ENCODE measurements around the gene TRIM72. TPM values are rescaled to one million over a fixed set of nuclear protein-coding genes. Genes with fewer than 3 reads are reported as not detected.

Gene TRIM72
- total RNA-seq, 4 donors from 2014 or later, result 0.14 TPM; not detected in 3

- DNase-seq, result no peak
- TF ChIP-seq POLR2A (IDR thresholded peaks at IDR 0.05), result no peak
- TF ChIP-seq POLR2AphosphoS5 (IDR thresholded peaks at IDR 0.05), result no peak
- no peak for TF ChIP-seq CTCF (IDR thresholded peaks at IDR 0.05)
- TF ChIP-seq EP300 (IDR thresholded peaks at IDR 0.05; ENCODE audit: low read depth), result no peak
- H3K27me3 ChIP-seq, result no peaks in the 10 kb centered on the region
- in situ Hi-C loops (cut with MboI; ENCODE audit: low pct_ligation_motif_present in 1 of 4, low pct_unique_long_range_greater_than_20kb in 1 of 4, low sequenced_read_pairs in 3 of 4) (loop anchor here in 1 of 4 donors (25.0 kb wide), 1 partner anchor 248 kb away; the partner anchor contains the start of genes COX6A2 and ZNF843), intact Hi-C loops (cut with DNase I; ENCODE audit: low total_unique reads) (loop anchor here (10.0 kb wide), 1 partner anchor 255 kb away; the partner anchor contains the start of gene ZNF843)
- H3K27ac ChIP-seq, result no peak overlapping the region
- no peak overlapping the region for H3K4me3 ChIP-seq
- peaks cover 0 to 96% (median 50%) of the 10 kb centered on the region in 4 donors for H3K36me3 ChIP-seq
- H3K4me1 ChIP-seq, result no peaks in the 10 kb centered on the region
- H3K9me3 ChIP-seq, result no peaks in the 10 kb centered on the region
- WGBS, 2 donors (ENCODE audit: low coverage in 1 of 2), result 60 to 93% methylated on average over 1 to 2 of the region's 2 CpGs
Observed at GRCh38 chr16:31189412-31189778, 24.5 kb upstream of the TRIM72 start.

GRCh38 chr16:31190061-31190460 lies 23.9 kb upstream of the TRIM72 start:
- peaks cover 0 to 96% (median 47%) of the 10 kb centered on the region in 4 donors for H3K36me3 ChIP-seq
- intact Hi-C loops (cut with DNase I; ENCODE audit: low total_unique reads), result no loop called here
- H3K4me1 ChIP-seq, result no peaks in the 10 kb centered on the region

DNA sequence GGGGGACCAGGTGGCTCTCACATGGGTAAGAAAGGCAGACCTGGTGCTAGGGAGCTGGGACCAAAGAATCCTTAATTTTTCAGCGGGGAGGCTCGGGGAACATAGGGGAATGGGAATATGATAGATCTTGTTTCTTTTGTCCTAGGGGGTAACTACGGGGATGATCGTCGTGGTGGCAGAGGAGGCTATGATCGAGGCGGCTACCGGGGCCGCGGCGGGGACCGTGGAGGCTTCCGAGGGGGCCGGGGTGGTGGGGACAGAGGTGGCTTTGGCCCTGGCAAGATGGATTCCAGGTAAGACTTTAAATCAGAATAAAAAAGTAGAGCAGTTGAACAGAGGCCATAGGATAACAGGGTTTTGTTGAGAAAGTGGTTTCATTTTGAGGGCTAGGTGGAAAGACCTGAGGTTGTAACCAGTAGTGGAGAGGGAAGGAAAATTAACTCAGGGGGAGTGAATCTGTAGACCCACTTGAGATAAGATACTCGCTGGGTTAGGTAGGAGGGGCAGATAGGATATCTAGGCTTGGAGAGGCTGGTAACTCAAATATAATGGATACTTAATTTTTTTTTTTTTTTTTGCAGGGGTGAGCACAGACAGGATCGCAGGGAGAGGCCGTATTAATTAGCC lies 23.0 kb upstream of the TRIM72 start:
- in situ Hi-C loops (cut with MboI; ENCODE audit: low pct_ligation_motif_present in 1 of 4, low pct_unique_long_range_greater_than_20kb in 1 of 4, low sequenced_read_pairs in 3 of 4), result loop anchor here in 2 of 4 donors (10.0 to 25.0 kb wide), 2 partner anchors 246 to 254 kb away; partner anchors contain the start of genes ZNF843 (in 2 of the 2) and COX6A2 (in 1 of the 2)
- 96 to 98% methylated on average over 8 to 17 of the region's 17 CpGs for WGBS, 2 donors (ENCODE audit: low coverage in 1 of 2)
- Histone ChIP-seq H3K4me3 (no peak overlapping the region), H3K27ac (no peak overlapping the region), H3K27me3 (no peaks in the 10 kb centered on the region), H3K4me1 (no peaks in the 10 kb centered on the region), H3K36me3 (peaks cover 0 to 100% (median 42%) of the 10 kb centered on the region in 4 donors), H3K9me3 (no peaks in the 10 kb centered on the region)
- TF ChIP-seq POLR2A (IDR thresholded peaks at IDR 0.05), result no peak
- TF ChIP-seq CTCF (IDR thresholded peaks at IDR 0.05), result no peak
- no peak for TF ChIP-seq POLR2AphosphoS5 (IDR thresholded peaks at IDR 0.05)
- TF ChIP-seq EP300 (IDR thresholded peaks at IDR 0.05; ENCODE audit: low read depth), result no peak
- DNase-seq, result no peak
- intact Hi-C loops (cut with DNase I; ENCODE audit: low total_unique reads), result no loop called here

More at GRCh38 chr16:31190061-31190460, 23.9 kb upstream of the TRIM72 start:
- H3K27ac ChIP-seq, result no peak overlapping the region
- H3K9me3 ChIP-seq, result no peaks in the 10 kb centered on the region
- TF ChIP-seq EP300 (IDR thresholded peaks at IDR 0.05; ENCODE audit: low read depth), result no peak
- no peak for TF ChIP-seq CTCF (IDR thresholded peaks at IDR 0.05)
- no peak for TF ChIP-seq POLR2A (IDR thresholded peaks at IDR 0.05)
- no peak for TF ChIP-seq POLR2AphosphoS5 (IDR thresholded peaks at IDR 0.05)
- in situ Hi-C loops (cut with MboI; ENCODE audit: low pct_ligation_motif_present in 1 of 4, low pct_unique_long_range_greater_than_20kb in 1 of 4, low sequenced_read_pairs in 3 of 4), result loop anchor here in 2 of 4 donors (10.0 to 25.0 kb wide), 2 partner anchors 247 to 255 kb away; partner anchors contain the start of genes ZNF843 (in 2 of the 2) and COX6A2 (in 1 of the 2)
- no peaks in the 10 kb centered on the region for H3K27me3 ChIP-seq
- WGBS, 2 donors (ENCODE audit: low coverage in 1 of 2), result 85 to 94% methylated on average over 5 to 12 of the region's 12 CpGs
- no peak overlapping the region for H3K4me3 ChIP-seq
- DNase-seq, result no peak

DNA sequence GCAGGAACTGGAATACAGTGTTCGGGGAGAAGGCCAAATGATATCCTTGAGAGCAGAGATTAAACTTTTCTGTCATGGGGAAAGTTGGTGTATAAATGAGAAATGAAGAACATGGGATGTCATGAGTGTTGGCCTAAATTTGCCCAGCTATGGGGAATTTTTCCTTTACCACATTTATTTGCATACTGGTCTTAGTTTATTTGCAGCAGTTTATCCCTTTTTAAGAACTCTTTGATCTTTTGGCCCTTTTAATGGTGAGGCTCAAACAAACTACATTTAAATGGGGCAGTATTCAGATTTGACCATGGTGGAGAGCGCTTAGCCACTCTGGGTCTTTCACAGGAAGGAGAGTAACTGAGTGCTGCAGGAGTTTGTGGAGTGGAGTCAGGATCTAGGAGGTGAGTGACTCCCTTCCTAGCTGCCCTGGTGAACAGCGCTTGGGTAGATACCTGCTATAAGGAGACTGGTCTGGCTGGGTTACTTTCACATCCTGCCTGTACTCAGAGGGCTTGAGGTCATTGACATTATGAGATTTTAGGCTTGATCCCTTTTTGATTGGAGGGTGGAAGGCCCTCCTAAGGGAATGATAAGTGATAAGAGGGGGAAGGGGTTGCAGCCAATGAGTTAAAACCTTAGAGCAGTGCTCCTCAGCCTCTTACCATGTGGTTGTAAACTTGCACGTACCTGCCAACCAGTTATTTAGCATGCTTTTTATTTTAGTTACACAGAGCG lies 22.1 kb upstream of the TRIM72 start:
- WGBS, 2 donors (ENCODE audit: low coverage in 1 of 2), result 82 to 87% methylated on average over 3 to 5 of the region's 5 CpGs
- H3K4me3 ChIP-seq, result no peak overlapping the region
- no peaks in the 10 kb centered on the region for H3K9me3 ChIP-seq
- intact Hi-C loops (cut with DNase I; ENCODE audit: low total_unique reads), result no loop called here
- H3K36me3 ChIP-seq, result peaks cover 0 to 92% (median 38%) of the 10 kb centered on the region in 4 donors
- H3K4me1 ChIP-seq, result no peaks in the 10 kb centered on the region
- H3K27me3 ChIP-seq, result no peaks in the 10 kb centered on the region
- in situ Hi-C loops (cut with MboI; ENCODE audit: low pct_ligation_motif_present in 1 of 4, low pct_unique_long_range_greater_than_20kb in 1 of 4, low sequenced_read_pairs in 3 of 4), result loop anchor here in 2 of 4 donors (10.0 to 25.0 kb wide), 2 partner anchors 245 to 253 kb away; partner anchors contain the start of genes ZNF843 (in 2 of the 2) and COX6A2 (in 1 of the 2)
- no peak overlapping the region for H3K27ac ChIP-seq
- TF ChIP-seq EP300 (IDR thresholded peaks at IDR 0.05; ENCODE audit: low read depth) (no peak), CTCF (IDR thresholded peaks at IDR 0.05) (no peak), POLR2A (IDR thresholded peaks at IDR 0.05) (no peak), POLR2AphosphoS5 (IDR thresholded peaks at IDR 0.05) (no peak)
- DNase-seq, result no peak

Data from transverse colon (tissue), 4 donors.